Stomach smooth muscle (tissue), 2 donors: Measurements from ENCODE around the gene ARRB2.

Experiments used
- H3K27ac ChIP-seq: one replicate; pipeline ENCODE4 v1.7.0; 2013; ENCODE audit warnings: mild to moderate bottlenecking, low read length, inconsistent platforms
- H3K27me3 ChIP-seq, 2 donors: one replicate each; pipeline ENCODE4 v1.7.0; 2013; ENCODE audit warnings: low read length in 2 of 2; ENCODE audit not compliant: insufficient read depth in 2 of 2, control insufficient read depth in 1 of 2
- H3K36me3 ChIP-seq, 2 donors: one replicate each; pipeline ENCODE4 v1.7.0; 2013; ENCODE audit warnings: low read length in 2 of 2; ENCODE audit not compliant: control insufficient read depth in 2 of 2, insufficient read depth in 2 of 2
- H3K4me1 ChIP-seq: one replicate; pipeline ENCODE4 v1.7.0; 2013; ENCODE audit warnings: low read length; ENCODE audit not compliant: control insufficient read depth, insufficient read depth
- H3K4me3 ChIP-seq, 2 donors: one replicate each; pipeline ENCODE4 v1.7.0; 2013; ENCODE audit warnings: low read length in 2 of 2
- H3K9ac ChIP-seq, 2 donors: one replicate each; pipeline ENCODE4 v1.7.0; 2013; ENCODE audit warnings: low read length in 2 of 2, mild to moderate bottlenecking in 1 of 2
- H3K9me3 ChIP-seq, 2 donors: one replicate each; pipeline ENCODE4 v1.7.0; 2013; ENCODE audit warnings: low read length in 2 of 2; ENCODE audit not compliant: control insufficient read depth in 2 of 2
- donor health status: healthy.
- donor health status: Pancreatic carcinoma.

The ARRB2 gene

DNA sequence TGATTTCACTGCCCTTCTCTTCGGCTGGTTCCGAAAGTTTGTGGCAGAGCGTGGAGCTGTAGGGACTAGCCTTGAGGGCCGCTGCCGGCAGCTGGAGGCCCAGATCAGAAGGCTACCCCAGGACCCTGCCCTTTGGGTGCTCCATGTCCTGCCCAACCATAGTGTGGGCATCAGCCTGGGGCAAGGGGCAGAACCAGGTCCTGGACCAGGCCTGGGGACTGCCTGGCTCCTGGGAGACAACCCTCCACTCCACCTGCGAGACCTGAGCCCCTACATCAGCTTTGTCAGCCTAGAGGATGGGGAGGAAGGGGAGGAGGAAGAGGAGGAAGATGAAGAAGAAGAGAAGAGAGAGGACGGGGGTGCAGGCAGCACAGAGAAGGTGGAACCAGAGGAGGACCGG lies 30.2 kb downstream of the ARRB2 start:
- Histone ChIP-seq H3K9ac (no peak overlapping the region), H3K4me3 (no peak overlapping the region)

DNA sequence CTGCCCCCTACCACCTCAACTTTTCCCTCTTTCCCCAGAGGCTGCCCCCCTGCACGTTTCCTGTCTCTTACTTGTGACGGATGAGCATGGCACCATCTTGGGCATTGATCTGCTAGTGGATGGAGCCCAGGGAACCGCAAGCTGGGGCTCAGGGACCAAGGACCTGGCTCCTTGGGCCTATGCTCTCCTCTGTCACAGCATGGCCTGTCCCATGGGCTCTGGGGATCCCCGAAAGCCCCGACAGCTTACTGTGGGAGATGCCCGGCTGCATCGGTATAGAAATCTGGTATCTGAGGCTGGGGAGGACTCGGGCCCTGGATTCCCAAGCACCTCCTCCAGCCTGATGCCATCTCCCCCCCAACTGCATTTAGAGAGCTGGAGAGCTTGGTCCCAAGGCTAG lies 31.1 kb downstream of the ARRB2 start:
- Histone ChIP-seq H3K9ac (no peak overlapping the region), H3K4me1 (peaks cover 18% of the 10 kb centered on the region), H3K27ac (no peak overlapping the region), H3K4me3 (no peak overlapping the region), H3K9me3 (no peaks in the 10 kb centered on the region), H3K27me3 (peaks cover 19 to 30% of the 10 kb centered on the region in 2 donors), H3K36me3 (no peaks in the 10 kb centered on the region)

More for the DNA sequence above, 30.2 kb downstream of the ARRB2 start:
- Histone ChIP-seq H3K36me3 (no peaks in the 10 kb centered on the region), H3K27ac (no peak overlapping the region), H3K9me3 (no peaks in the 10 kb centered on the region), H3K27me3 (peaks cover 19 to 27% of the 10 kb centered on the region in 2 donors), H3K4me1 (peaks cover 18% of the 10 kb centered on the region)

DNA sequence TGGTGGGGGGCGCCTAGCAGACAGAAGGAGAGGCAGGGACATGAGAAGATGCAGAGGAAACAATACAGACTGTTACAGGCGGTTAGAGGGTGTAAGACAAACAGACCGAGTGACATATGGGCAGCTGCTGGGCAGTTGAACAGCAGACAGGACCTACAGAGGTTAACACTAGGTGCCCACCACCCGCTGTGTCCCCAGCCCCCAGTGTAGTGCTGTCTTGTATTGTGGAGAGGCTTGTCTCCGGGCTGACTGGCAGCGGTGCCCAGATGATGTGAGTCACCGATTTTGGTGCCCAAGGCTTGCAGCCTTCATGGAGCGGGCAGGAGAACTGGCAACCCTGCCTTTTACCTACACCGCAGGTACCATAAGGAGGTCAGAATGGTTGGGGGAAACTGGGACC lies 31.7 kb downstream of the ARRB2 start:
- Histone ChIP-seq H3K9ac (no peak overlapping the region), H3K4me3 (no peak overlapping the region), H3K27me3 (peaks cover 19 to 30% of the 10 kb centered on the region in 2 donors), H3K36me3 (no peaks in the 10 kb centered on the region), H3K27ac (no peak overlapping the region), H3K9me3 (no peaks in the 10 kb centered on the region), H3K4me1 (peaks cover 18% of the 10 kb centered on the region)

- Histone ChIP-seq H3K4me3 (no peak overlapping the region), H3K27me3 (peaks cover 19 to 30% of the 10 kb centered on the region in 2 donors), H3K9ac (no peak overlapping the region), H3K9me3 (no peaks in the 10 kb centered on the region), H3K27ac (no peak overlapping the region), H3K4me1 (peaks cover 18% of the 10 kb centered on the region), H3K36me3 (no peaks in the 10 kb centered on the region)
These were observed 32.2 kb downstream of the ARRB2 start for GRCh38 chr17:4742629-4743028.

DNA sequence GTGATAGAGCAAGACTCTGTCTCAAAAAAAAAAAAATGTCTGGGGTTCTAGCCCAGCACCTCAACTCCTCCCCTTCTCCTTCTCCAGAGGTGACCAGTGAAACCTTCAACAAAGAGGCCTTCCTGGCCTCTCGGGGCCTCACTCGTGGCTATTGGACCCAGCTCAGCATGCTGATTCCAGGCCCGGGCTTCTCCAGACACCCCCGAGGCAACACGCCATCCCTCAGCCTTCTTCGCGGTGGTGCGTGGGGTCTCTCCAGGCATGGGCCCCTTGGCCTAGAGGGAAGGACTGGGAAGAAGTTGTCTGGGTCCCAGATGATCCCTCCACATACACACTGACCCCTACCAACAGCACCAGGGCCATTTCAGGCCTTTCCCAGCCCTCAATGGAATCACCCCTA lies 32.8 kb downstream of the ARRB2 start:
- Histone ChIP-seq H3K27me3 (peaks cover 19 to 29% of the 10 kb centered on the region in 2 donors), H3K27ac (no peak overlapping the region)

GRCh38 chr17:4743898-4744297 lies 33.5 kb downstream of the ARRB2 start:
- Histone ChIP-seq H3K9ac (no peak overlapping the region), H3K9me3 (no peaks in the 10 kb centered on the region), H3K4me1 (peaks cover 12% of the 10 kb centered on the region), H3K27ac (no peak overlapping the region), H3K36me3 (no peaks in the 10 kb centered on the region), H3K4me3 (no peak overlapping the region), H3K27me3 (peaks cover 24 to 29% of the 10 kb centered on the region in 2 donors)

More for the DNA sequence above, 32.8 kb downstream of the ARRB2 start:
- Histone ChIP-seq H3K4me1 (peaks cover 18% of the 10 kb centered on the region), H3K9ac (no peak overlapping the region), H3K9me3 (no peaks in the 10 kb centered on the region), H3K36me3 (no peaks in the 10 kb centered on the region), H3K4me3 (no peak overlapping the region)

- Histone ChIP-seq H3K27ac (no peak overlapping the region), H3K4me1 (no peaks in the 10 kb centered on the region), H3K9me3 (no peaks in the 10 kb centered on the region), H3K9ac (no peak overlapping the region), H3K36me3 (no peaks in the 10 kb centered on the region), H3K27me3 (peaks cover 27 to 32% of the 10 kb centered on the region in 2 donors), H3K4me3 (no peak overlapping the region)
These were observed 34.9 kb downstream of the ARRB2 start for GRCh38 chr17:4744999-4745969.

DNA sequence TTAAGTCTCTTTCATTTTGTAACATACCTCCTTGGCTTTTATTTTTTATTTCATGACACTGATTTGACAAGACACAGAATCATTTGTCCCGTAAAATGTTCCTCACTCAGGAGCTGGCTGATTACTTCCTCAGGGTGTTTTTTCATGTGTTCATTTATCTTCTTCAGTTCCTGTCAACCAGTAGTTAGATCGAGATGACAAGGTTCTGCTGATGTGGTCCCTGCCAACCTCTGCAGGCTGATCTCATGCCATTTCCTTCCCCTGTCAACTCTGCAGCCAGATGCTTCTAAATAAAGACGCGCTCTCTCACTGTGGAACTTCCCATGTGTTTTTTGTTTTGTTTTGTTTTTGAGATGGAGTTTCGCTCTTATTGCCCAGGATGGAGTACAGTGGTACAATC lies 37.4 kb downstream of the ARRB2 start:
- H3K36me3 ChIP-seq: no peaks in the 10 kb centered on the region
- no peak overlapping the region for H3K4me3 ChIP-seq
- no peak overlapping the region for H3K9ac ChIP-seq
- no peaks in the 10 kb centered on the region for H3K9me3 ChIP-seq
- peaks cover 32 to 34% of the 10 kb centered on the region in 2 donors for H3K27me3 ChIP-seq
- H3K27ac ChIP-seq: no peak overlapping the region
- H3K4me1 ChIP-seq: no peaks in the 10 kb centered on the region

DNA sequence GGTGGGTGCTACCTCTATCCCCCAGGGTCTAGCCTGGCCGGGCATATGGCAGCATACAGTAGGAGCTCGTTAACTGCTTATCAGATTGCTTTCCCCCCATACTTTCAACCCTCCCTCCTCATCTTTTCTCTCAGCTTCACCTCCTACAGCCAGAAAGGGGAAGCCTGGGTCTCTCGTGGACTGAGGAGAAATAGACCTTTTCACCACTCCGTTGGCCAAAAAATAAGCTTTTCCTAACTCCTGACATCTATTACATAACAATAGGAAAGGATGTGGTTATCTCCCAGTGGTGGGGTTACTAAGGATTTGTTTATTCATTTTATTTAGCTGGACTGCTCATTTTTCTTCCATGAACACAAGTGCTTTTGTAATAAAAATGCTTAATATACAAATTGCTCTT lies 38.3 kb downstream of the ARRB2 start:
- H3K27me3 ChIP-seq: peaks cover 27 to 31% of the 10 kb centered on the region in 2 donors
- no peaks in the 10 kb centered on the region for H3K9me3 ChIP-seq
- no peak overlapping the region for H3K27ac ChIP-seq

GRCh38 chr17:4750606-4751005 lies 40.2 kb downstream of the ARRB2 start:
- Histone ChIP-seq H3K36me3 (no peaks in the 10 kb centered on the region), H3K27ac (no peak overlapping the region), H3K4me3 (no peak overlapping the region), H3K27me3 (peaks cover 18 to 19% of the 10 kb centered on the region in 2 donors), H3K9ac (no peak overlapping the region), H3K9me3 (no peaks in the 10 kb centered on the region), H3K4me1 (no peaks in the 10 kb centered on the region)

More for the DNA sequence above, 38.3 kb downstream of the ARRB2 start:
- Histone ChIP-seq H3K4me1 (no peaks in the 10 kb centered on the region), H3K36me3 (no peaks in the 10 kb centered on the region), H3K4me3 (no peak overlapping the region), H3K9ac (no peak overlapping the region)

GRCh38 chr17:4751932-4752331 lies 41.5 kb downstream of the ARRB2 start:
- H3K27me3 ChIP-seq: peaks cover 16 to 18% of the 10 kb centered on the region in 2 donors

More at GRCh38 chr17:4751932-4752331, 41.5 kb downstream of the ARRB2 start:
- Histone ChIP-seq H3K27ac (no peak overlapping the region), H3K36me3 (no peaks in the 10 kb centered on the region), H3K9ac (no peak overlapping the region), H3K4me1 (no peaks in the 10 kb centered on the region), H3K4me3 (no peak overlapping the region), H3K9me3 (no peaks in the 10 kb centered on the region)
